ENCODE results near the gene FBXO31.
"Not testable (repeated sequence)": the region's sequence is repeated elsewhere in the genome, so short reads cannot be mapped to it uniquely, and the experiment has no call there.

The FBXO31 gene

DNA sequence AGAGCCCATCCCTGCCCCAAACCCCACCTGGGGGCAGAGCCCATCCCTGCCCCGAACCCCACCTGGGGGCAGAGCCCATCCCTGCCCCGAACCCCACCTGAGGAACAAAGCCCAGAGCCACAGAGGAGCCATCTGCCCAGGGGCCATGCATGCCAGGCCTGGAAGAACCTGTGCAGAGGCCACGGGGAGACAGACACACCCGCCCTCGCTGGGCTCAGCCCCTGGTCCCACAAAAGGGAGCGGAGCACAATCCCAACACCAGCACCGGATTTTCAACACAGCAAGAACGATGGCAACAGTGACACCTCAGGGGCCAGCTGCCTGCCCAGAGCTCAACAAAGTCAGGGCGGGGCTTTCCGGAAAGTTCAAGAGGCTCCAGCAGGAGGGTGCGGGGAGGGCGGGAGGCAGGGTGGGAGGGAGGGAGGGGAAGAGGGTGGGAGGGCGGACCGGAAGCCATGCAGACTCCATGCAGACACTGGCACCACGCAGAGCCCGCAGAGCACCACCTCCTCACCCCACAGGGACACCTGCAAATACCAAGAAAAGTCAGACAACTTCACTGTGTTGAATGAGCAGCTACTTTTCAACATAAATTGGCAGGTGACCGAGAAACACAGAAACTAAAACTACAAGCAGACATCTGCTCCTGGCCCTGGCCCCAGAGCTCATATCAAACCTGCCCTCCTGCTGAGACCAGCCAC, 38.5 kb downstream of the FBXO31 start:
- no peaks in the 10 kb centered on the region for H3K4me1 ChIP-seq (ENCODE audit: insufficient read depth, low read length)
- H3K27me3 ChIP-seq (ENCODE audit: insufficient read depth, low read length), result no peaks in the 10 kb centered on the region
- peaks cover 21% of the 10 kb centered on the region for H3K36me3 ChIP-seq (ENCODE audit: insufficient read depth, low read length)
- no peaks in the 10 kb centered on the region for H3K9me3 ChIP-seq (ENCODE audit: low read length)
- no peak overlapping the region for H2AFZ ChIP-seq (ENCODE audit: low read depth, low read length)
- H3K4me3 ChIP-seq (ENCODE audit: low read length), result no peak overlapping the region

DNA sequence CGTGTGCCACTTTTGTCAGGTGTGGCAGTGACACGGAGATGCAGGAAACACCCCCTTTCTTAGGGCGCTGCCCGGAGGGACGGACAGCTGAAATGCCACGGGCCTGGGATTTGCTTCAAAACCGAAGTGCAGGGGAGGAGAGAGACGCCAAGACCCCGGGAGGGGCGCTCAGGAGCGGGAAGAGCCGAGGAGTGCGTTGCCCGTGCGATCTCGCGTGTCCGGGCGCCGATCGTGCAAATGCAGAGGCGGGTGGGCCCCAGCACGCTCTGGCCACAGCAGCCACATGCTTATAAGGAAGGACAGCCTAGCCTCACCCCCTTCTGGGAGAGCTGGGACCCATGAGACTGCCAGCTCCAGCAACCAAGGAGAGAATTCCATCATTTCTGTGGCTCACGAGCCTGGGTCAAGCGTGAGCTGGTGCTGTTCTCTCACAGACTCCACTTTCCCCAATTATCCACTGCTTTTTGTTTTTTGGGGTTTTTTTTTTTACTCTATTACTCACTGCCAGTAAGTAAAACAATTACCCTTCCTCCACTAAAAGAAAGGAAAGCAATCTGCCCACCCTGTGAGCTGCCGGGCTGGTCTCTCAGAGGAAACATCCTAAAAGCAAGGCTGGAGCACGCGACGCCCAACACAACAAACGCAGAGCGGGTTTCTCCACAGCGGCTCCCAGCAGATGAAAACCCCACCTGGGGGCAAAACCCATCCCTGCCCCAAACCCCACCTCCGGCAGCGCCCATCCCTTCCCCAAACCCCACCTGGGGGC, 39.2 kb downstream of the FBXO31 start:
- no peaks in the 10 kb centered on the region for H3K4me1 ChIP-seq (ENCODE audit: insufficient read depth, low read length)
- H3K4me3 ChIP-seq (ENCODE audit: low read length), result no peak overlapping the region
- no peaks in the 10 kb centered on the region for H3K9me3 ChIP-seq (ENCODE audit: low read length)
- no peak overlapping the region for H2AFZ ChIP-seq (ENCODE audit: low read depth, low read length)
- H3K27me3 ChIP-seq (ENCODE audit: insufficient read depth, low read length), result no peaks in the 10 kb centered on the region
- H3K36me3 ChIP-seq (ENCODE audit: insufficient read depth, low read length), result peaks cover 25% of the 10 kb centered on the region

DNA sequence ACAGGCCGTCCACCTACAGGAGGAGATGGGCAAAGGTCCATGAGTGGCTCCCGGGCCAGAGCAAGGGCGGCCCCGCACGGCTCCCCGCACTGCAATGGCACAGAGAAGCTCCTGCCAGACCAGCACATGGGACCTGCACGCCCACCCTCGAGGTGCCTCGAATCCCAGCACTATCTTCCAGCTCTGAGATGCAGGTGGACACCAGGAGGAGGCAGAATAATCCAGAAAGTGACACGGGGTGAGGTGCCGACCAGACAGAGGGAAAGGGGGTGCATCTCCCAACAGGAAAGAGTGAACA, 39.9 kb downstream of the FBXO31 start:
- Histone ChIP-seq H3K36me3 (ENCODE audit: insufficient read depth, low read length) (peaks cover 29% of the 10 kb centered on the region), H3K27me3 (ENCODE audit: insufficient read depth, low read length) (no peaks in the 10 kb centered on the region)

DNA sequence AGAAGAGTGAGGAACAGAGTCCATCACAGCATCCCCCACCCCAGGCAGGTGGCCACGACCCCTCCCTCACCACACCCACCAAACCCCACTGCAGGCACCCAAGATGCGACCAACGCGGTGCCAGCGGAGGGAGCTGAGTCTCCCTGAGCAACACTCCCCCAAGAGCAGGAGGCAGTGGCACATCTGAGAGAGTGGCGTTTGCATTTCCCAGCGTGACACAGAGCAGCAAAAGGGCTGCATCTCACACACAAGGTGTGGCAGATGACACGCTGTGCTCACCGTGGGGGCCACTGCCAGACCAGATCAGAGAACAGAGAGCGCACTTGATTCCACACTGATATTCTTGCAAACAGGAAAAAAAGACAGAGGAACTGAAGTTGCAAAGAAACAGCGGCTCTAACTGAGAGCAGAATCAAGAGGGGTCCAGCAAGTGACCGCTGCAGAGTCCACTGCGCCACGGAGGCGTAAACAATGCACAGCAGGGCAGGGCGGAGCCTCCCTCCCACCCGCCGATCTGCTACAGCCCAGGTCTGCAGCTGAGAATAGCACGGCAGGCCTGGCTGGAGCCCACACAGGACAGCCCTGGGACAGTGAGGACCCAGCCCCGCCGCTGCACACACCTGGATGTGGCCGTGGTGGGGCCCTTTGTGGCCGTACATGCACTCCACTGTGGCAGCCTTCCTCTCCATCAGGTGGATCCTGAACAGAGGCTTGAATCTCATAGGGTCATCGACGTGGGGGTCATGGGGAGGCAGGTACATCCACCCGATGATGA, 40.4 kb downstream of the FBXO31 start:
- H3K36me3 ChIP-seq (ENCODE audit: insufficient read depth, low read length), result peaks cover 29% of the 10 kb centered on the region
- no peak overlapping the region for H2AFZ ChIP-seq (ENCODE audit: low read depth, low read length)
- no peaks in the 10 kb centered on the region for H3K4me1 ChIP-seq (ENCODE audit: insufficient read depth, low read length)
- H3K27me3 ChIP-seq (ENCODE audit: insufficient read depth, low read length), result no peaks in the 10 kb centered on the region
- H3K9me3 ChIP-seq (ENCODE audit: low read length), result no peaks in the 10 kb centered on the region
- H3K4me3 ChIP-seq (ENCODE audit: low read length), result no peak overlapping the region

More for the DNA sequence above, 39.9 kb downstream of the FBXO31 start:
- Histone ChIP-seq H3K4me3 (ENCODE audit: low read length) (no peak overlapping the region), H3K4me1 (ENCODE audit: insufficient read depth, low read length) (no peaks in the 10 kb centered on the region), H2AFZ (ENCODE audit: low read depth, low read length) (no peak overlapping the region), H3K9me3 (ENCODE audit: low read length) (no peaks in the 10 kb centered on the region)

GRCh38 chr16:87342504-87342903, 41.1 kb downstream of the FBXO31 start:
- H2AFZ ChIP-seq (ENCODE audit: low read depth, low read length), result no peak overlapping the region
- peaks cover 29% of the 10 kb centered on the region for H3K36me3 ChIP-seq (ENCODE audit: insufficient read depth, low read length)

GRCh38 chr16:87340198-87340597, 43.4 kb downstream of the FBXO31 start:
- Histone ChIP-seq H2AFZ (ENCODE audit: low read depth, low read length) (no peak overlapping the region), H3K27me3 (ENCODE audit: insufficient read depth, low read length) (no peaks in the 10 kb centered on the region), H3K9me3 (ENCODE audit: low read length) (no peaks in the 10 kb centered on the region), H3K4me3 (ENCODE audit: low read length) (no peak overlapping the region), H3K36me3 (ENCODE audit: insufficient read depth, low read length) (peaks cover 21% of the 10 kb centered on the region), H3K4me1 (ENCODE audit: insufficient read depth, low read length) (no peaks in the 10 kb centered on the region)

More at GRCh38 chr16:87342504-87342903, 41.1 kb downstream of the FBXO31 start:
- no peak overlapping the region for H3K4me3 ChIP-seq (ENCODE audit: low read length)
- H3K27me3 ChIP-seq (ENCODE audit: insufficient read depth, low read length), result no peaks in the 10 kb centered on the region
- H3K9me3 ChIP-seq (ENCODE audit: low read length), result no peaks in the 10 kb centered on the region
- no peaks in the 10 kb centered on the region for H3K4me1 ChIP-seq (ENCODE audit: insufficient read depth, low read length)

DNA sequence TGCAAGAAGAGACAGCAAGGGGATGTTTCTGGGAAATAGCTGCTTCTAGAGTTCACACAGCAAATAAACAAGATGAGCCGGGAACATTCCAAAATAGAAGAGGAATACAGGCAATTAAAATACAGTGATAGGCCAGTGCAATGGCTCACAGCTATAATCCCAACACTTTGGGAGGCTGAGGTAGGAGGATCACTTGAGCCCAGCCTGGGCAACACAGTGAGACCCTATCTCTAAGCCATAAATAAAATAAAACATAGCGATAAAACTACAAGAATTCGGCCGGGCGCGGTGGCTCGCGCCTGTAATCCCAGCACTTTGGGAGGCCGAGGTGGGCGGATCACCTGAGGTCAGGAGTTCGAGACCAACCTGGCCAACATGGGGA, 43.9 kb downstream of the FBXO31 start:
- not testable (repeated sequence) for H3K9me3 ChIP-seq (ENCODE audit: low read length); H3K27me3 ChIP-seq (ENCODE audit: insufficient read depth, low read length); H3K4me1 ChIP-seq (ENCODE audit: insufficient read depth, low read length); H2AFZ ChIP-seq (ENCODE audit: low read depth, low read length); H3K4me3 ChIP-seq (ENCODE audit: low read length)
- H3K36me3 ChIP-seq (ENCODE audit: insufficient read depth, low read length), result peaks cover 21% of the 10 kb centered on the region

DNA sequence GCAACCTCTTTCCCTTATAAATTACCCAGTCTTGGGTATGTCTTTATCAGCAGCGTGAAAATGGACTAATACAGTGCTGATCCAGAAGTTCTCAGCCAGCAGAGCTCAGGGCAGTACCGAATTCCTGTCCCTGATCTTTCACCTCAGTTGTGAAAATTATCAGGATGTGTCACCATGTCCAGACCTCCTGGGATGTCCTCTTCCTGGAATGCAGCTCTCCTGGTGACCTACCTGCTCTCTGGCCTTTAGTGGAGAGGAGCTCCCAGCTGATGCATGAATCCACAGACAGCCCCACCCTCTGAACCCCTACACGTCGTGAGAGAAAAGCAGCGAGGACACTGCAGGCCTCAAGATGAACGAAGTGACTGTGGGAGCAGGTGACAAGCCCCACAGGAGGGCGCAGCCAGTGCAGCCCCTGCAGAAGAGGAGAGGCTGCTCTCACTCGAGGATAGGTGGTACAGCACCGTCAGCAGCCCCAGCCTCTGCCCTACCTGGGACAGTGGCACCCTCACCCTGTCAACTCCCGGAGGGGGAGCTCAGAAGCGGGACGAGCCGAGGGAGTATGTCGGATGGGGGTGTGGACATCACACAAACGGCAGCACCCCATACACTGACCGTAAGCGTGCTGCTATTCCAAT, 44.4 kb downstream of the FBXO31 start:
- Histone ChIP-seq H3K36me3 (ENCODE audit: insufficient read depth, low read length) (peaks cover 23% of the 10 kb centered on the region), H3K27me3 (ENCODE audit: insufficient read depth, low read length) (no peaks in the 10 kb centered on the region), H3K4me1 (ENCODE audit: insufficient read depth, low read length) (no peaks in the 10 kb centered on the region), H3K9me3 (ENCODE audit: low read length) (no peaks in the 10 kb centered on the region), H3K4me3 (ENCODE audit: low read length) (no peak overlapping the region), H2AFZ (ENCODE audit: low read depth, low read length) (no peak overlapping the region)

DNA sequence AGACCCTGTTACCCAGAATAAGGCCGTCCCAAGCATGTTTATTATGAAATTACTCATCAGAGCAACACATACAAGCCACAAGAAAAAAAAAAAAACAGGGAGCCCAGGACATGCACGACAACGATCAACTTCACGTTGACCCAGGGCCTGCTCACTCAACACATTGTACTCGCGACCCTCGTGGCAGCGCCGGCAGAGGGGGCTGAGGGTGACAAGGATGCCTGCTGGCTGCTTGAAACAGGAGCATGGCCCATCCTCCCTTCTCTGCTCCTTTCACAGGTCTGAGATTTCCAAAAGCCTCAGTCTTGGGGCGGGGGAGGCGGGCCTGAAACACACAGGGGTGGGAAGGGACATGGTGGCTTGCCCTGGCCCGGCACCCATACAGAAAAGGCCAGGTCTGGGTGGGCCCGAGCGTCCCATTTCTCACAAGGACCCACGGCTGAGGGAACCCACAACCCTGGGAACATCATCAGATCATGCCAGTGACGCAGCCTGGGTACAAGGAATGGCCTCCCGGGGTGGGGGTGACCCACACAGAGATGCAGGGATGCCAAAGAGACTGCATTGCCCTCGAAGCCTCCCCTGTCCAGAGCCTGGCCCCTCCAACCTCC, 45.3 kb downstream of the FBXO31 start:
- H2AFZ ChIP-seq (ENCODE audit: low read depth, low read length), result no peak overlapping the region
- H3K36me3 ChIP-seq (ENCODE audit: insufficient read depth, low read length), result peaks cover 28% of the 10 kb centered on the region
- H3K27me3 ChIP-seq (ENCODE audit: insufficient read depth, low read length), result no peaks in the 10 kb centered on the region
- H3K4me1 ChIP-seq (ENCODE audit: insufficient read depth, low read length), result no peaks in the 10 kb centered on the region
- no peak overlapping the region for H3K4me3 ChIP-seq (ENCODE audit: low read length)
- no peaks in the 10 kb centered on the region for H3K9me3 ChIP-seq (ENCODE audit: low read length)

DNA sequence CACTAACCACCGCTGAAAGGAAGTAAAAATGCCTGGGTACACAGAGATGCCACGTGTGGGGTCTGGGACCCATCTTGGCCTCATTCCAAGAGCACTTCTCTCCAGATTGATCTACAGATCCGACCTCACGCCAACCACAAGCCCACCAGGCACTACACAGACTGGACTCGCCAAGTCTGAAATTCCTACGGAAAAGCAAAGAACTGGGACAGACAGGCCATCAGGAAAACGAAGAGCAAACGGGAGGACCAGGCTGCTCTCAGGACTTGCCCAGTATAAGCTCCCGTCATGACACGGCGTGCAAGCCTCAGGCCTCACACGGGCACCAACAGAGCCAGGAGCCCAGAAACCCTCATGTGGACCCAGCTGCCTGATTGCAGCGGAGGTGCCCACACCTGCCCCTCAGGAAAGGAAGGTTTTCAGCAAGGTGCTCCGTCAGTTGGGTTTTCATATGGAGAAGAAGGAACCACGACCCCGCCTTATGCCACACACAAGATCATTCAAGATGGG, 46.3 kb downstream of the FBXO31 start:
- Histone ChIP-seq H2AFZ (ENCODE audit: low read depth, low read length) (no peak overlapping the region), H3K4me3 (ENCODE audit: low read length) (no peak overlapping the region), H3K36me3 (ENCODE audit: insufficient read depth, low read length) (peaks cover 24% of the 10 kb centered on the region), H3K4me1 (ENCODE audit: insufficient read depth, low read length) (no peaks in the 10 kb centered on the region), H3K9me3 (ENCODE audit: low read length) (no peaks in the 10 kb centered on the region), H3K27me3 (ENCODE audit: insufficient read depth, low read length) (no peaks in the 10 kb centered on the region)

GRCh38 chr16:87336434-87337240, 46.9 kb downstream of the FBXO31 start:
- Histone ChIP-seq H3K36me3 (ENCODE audit: insufficient read depth, low read length) (peaks cover 24% of the 10 kb centered on the region), H3K27me3 (ENCODE audit: insufficient read depth, low read length) (no peaks in the 10 kb centered on the region), H3K4me3 (ENCODE audit: low read length) (no peak overlapping the region), H2AFZ (ENCODE audit: low read depth, low read length) (no peak overlapping the region), H3K4me1 (ENCODE audit: insufficient read depth, low read length) (no peaks in the 10 kb centered on the region), H3K9me3 (ENCODE audit: low read length) (no peaks in the 10 kb centered on the region)

Measured in neuron (in vitro differentiated cells).